ENCODE data around the gene MVB12B.

DNA sequence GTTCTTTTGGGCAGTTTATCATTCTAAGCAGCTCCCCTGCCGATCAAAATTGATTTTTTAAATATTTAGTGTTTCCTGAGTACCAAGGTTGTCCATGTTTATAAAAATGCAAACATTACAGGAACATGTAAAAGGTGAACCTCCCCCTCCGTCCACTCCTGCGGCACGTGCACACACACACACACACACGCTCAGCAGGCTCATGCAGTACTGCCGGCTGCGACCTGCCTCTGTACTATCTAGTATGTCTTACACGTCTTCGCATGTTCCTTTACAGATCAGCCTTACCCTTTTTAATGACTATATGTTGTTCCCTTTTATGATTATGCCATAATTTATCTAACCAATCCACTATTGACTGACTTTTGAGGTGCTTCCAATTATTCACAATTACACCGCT, 165.3 kb downstream of the MVB12B start:
- TF ChIP-seq, protein P1, sequence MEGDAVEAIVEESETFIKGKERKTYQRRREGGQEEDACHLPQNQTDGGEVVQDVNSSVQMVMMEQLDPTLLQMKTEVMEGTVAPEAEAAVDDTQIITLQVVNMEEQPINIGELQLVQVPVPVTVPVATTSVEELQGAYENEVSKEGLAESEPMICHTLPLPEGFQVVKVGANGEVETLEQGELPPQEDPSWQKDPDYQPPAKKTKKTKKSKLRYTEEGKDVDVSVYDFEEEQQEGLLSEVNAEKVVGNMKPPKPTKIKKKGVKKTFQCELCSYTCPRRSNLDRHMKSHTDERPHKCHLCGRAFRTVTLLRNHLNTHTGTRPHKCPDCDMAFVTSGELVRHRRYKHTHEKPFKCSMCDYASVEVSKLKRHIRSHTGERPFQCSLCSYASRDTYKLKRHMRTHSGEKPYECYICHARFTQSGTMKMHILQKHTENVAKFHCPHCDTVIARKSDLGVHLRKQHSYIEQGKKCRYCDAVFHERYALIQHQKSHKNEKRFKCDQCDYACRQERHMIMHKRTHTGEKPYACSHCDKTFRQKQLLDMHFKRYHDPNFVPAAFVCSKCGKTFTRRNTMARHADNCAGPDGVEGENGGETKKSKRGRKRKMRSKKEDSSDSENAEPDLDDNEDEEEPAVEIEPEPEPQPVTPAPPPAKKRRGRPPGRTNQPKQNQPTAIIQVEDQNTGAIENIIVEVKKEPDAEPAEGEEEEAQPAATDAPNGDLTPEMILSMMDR (IDR thresholded peaks at IDR 0.05), result no peak
- no peak for TF ChIP-seq POLR2AphosphoS5 (IDR thresholded peaks at IDR 0.05; ENCODE audit: low read depth, low read length)
